ENCODE measurements around the gene ZFYVE21.
"Not testable (repeated sequence)": the region's sequence is repeated elsewhere in the genome, so short reads cannot be mapped to it uniquely, and the experiment has no call there.

The ZFYVE21 gene

GRCh38 chr14:103715052-103716000, at the start of gene ZFYVE21, which contains the start of gene XRCC3:
Gene ZFYVE21 (plus strand): TSS chr14:103715810. CDS start chr14:103715842, 32 bp downstream.
Gene XRCC3 (minus strand): TSS chr14:103715451. CDS start chr14:103711087, 4,364 bp downstream.
- DNase-seq (ENCODE audit: low spot score): peak; percentile 100

GRCh38 chr14:103667671-103668070, 47.9 kb upstream of the ZFYVE21 start:
- no peak for DNase-seq (ENCODE audit: low spot score)

GRCh38 chr14:103668117-103668516, 47.5 kb upstream of the ZFYVE21 start:
- no peak for DNase-seq (ENCODE audit: low spot score)

GRCh38 chr14:103669370-103669769, 46.2 kb upstream of the ZFYVE21 start:
- no peak for DNase-seq (ENCODE audit: low spot score)

GRCh38 chr14:103671911-103672310, 43.7 kb upstream of the ZFYVE21 start:
- no peak for DNase-seq (ENCODE audit: low spot score)

GRCh38 chr14:103675957-103676356, 39.7 kb upstream of the ZFYVE21 start:
- no peak for DNase-seq (ENCODE audit: low spot score)

- DNase-seq (ENCODE audit: low spot score): no peak
These were observed 38.5 kb upstream of the ZFYVE21 start for GRCh38 chr14:103676881-103677675.

- DNase-seq (ENCODE audit: low spot score): peak; percentile 46
These were observed 36.3 kb upstream of the ZFYVE21 start for GRCh38 chr14:103679351-103679750.

GRCh38 chr14:103680491-103681231, 34.9 kb upstream of the ZFYVE21 start:
- no peak for DNase-seq (ENCODE audit: low spot score)

- DNase-seq (ENCODE audit: low spot score): no peak
These were observed 32.5 kb upstream of the ZFYVE21 start for GRCh38 chr14:103683139-103683538.

GRCh38 chr14:103684471-103684870, 31.1 kb upstream of the ZFYVE21 start:
- no peak for DNase-seq (ENCODE audit: low spot score)

GRCh38 chr14:103684871-103685270, 30.7 kb upstream of the ZFYVE21 start:
- no peak for DNase-seq (ENCODE audit: low spot score)

GRCh38 chr14:103685276-103686211, 30.1 kb upstream of the ZFYVE21 start:
- DNase-seq (ENCODE audit: low spot score): no peak

- DNase-seq (ENCODE audit: low spot score): no peak
These were observed 28.7 kb upstream of the ZFYVE21 start for GRCh38 chr14:103686831-103687485.

GRCh38 chr14:103687712-103688111, 27.9 kb upstream of the ZFYVE21 start:
- DNase-seq (ENCODE audit: low spot score): no peak

- DNase-seq (ENCODE audit: low spot score): no peak
These were observed 27.2 kb upstream of the ZFYVE21 start for GRCh38 chr14:103688441-103688840.

- DNase-seq (ENCODE audit: low spot score): no peak
These were observed 26.4 kb upstream of the ZFYVE21 start for GRCh38 chr14:103688906-103689902.

GRCh38 chr14:103690332-103690731, 25.3 kb upstream of the ZFYVE21 start:
- DNase-seq (ENCODE audit: low spot score): no peak

GRCh38 chr14:103691655-103692054, 24.0 kb upstream of the ZFYVE21 start:
- DNase-seq (ENCODE audit: low spot score): not testable (repeated sequence)

Data from kidney capillary endothelial cell (primary cell).